CD4-positive, alpha-beta T cell treated with Interleukin-1 beta for 1 hour (primary cell): Measurements from ENCODE around the gene FMO2.

Experiments used
- DNase-seq, 2 donors: peaks; one replicate each; pipeline ENCODE4 v3.0.0-alpha.2; 2020 to 2022

FMO2 gene

GRCh38 chr1:171185091-171185490 lies at the start of gene FMO2:
Gene FMO2 (plus strand): TSS chr1:171185300. CDS start chr1:171185714, 414 bp downstream.
- no peak for DNase-seq

- no peak for DNase-seq
These were observed 47.5 kb upstream of the FMO2 start for GRCh38 chr1:171137580-171137979.

- no peak for DNase-seq
These were observed 46.1 kb upstream of the FMO2 start for GRCh38 chr1:171138980-171139379.

GRCh38 chr1:171139890-171140289 lies 45.2 kb upstream of the FMO2 start:
- no peak for DNase-seq

GRCh38 chr1:171140401-171140800 lies 44.7 kb upstream of the FMO2 start:
- no peak for DNase-seq

GRCh38 chr1:171140956-171141687 lies 44.0 kb upstream of the FMO2 start:
- no peak for DNase-seq

GRCh38 chr1:171141688-171142415 lies 43.2 kb upstream of the FMO2 start:
- no peak for DNase-seq

GRCh38 chr1:171142416-171143385 lies 42.4 kb upstream of the FMO2 start:
- no peak for DNase-seq

GRCh38 chr1:171150156-171150555 lies 34.9 kb upstream of the FMO2 start:
- no peak for DNase-seq

GRCh38 chr1:171152549-171152948 lies 32.6 kb upstream of the FMO2 start:
- no peak for DNase-seq

GRCh38 chr1:171155484-171155883 lies 29.6 kb upstream of the FMO2 start:
- DNase-seq, result no peak

- DNase-seq, result no peak
These were observed 27.0 kb upstream of the FMO2 start for GRCh38 chr1:171158096-171158495.

GRCh38 chr1:171158551-171158950 lies 26.5 kb upstream of the FMO2 start:
- DNase-seq, result no peak

GRCh38 chr1:171159148-171159547 lies 26.0 kb upstream of the FMO2 start:
- no peak for DNase-seq

- no peak for DNase-seq
These were observed 24.9 kb upstream of the FMO2 start for GRCh38 chr1:171160211-171160610.

GRCh38 chr1:171160639-171161354 lies 24.3 kb upstream of the FMO2 start:
- DNase-seq, result no peak

GRCh38 chr1:171161431-171161830 lies 23.7 kb upstream of the FMO2 start:
- DNase-seq, result no peak

- no peak for DNase-seq
These were observed 18.7 kb upstream of the FMO2 start for GRCh38 chr1:171166361-171166760.

GRCh38 chr1:171167785-171168184 lies 17.3 kb upstream of the FMO2 start:
- DNase-seq, result no peak

GRCh38 chr1:171172471-171172870 lies 12.6 kb upstream of the FMO2 start:
- DNase-seq, result no peak

- DNase-seq, result no peak
These were observed 12.0 kb upstream of the FMO2 start for GRCh38 chr1:171173069-171173468.

GRCh38 chr1:171174560-171175294 lies 10.4 kb upstream of the FMO2 start:
- no peak for DNase-seq
